H9 (cell line): ENCODE measurements around the gene FMN1. TPM values are rescaled to one million over a fixed set of nuclear protein-coding genes. Genes with fewer than 3 reads are reported as not detected.
A peak's percentile ranks its signal among the peaks of the same experiment; 100 is the strongest.

Experiments
- DNase-seq: peaks from one replicate; pipeline ENCODE4 v3.0.0-alpha.2; 2017
- H2AFZ ChIP-seq: one replicate; pipeline ENCODE4 v1.6.1; 2013; ENCODE audit warnings: mild to moderate bottlenecking, low read length, control low read depth, moderate library complexity
- H2AK5ac ChIP-seq: 2 replicates; pipeline ENCODE4 v1.6.1; 2013; ENCODE audit warnings: low read length, control low read depth, mixed read lengths; ENCODE audit not compliant: insufficient read length
- H2BK120ac ChIP-seq: one replicate; pipeline ENCODE4 v1.6.1; 2013; ENCODE audit warnings: low read depth, mild to moderate bottlenecking, low read length, control low read depth, inconsistent platforms; ENCODE audit not compliant: poor library complexity, severe bottlenecking
- H2BK12ac ChIP-seq: 2 replicates; pipeline ENCODE4 v1.6.1; 2013; ENCODE audit warnings: low read length, control low read depth, mixed read lengths, low read depth; ENCODE audit not compliant: insufficient read length
- H2BK15ac ChIP-seq: 2 replicates; pipeline ENCODE4 v1.6.1; 2013; ENCODE audit warnings: low read depth, low read length, control low read depth
- H2BK20ac ChIP-seq: one replicate; pipeline ENCODE4 v1.6.1; 2013; ENCODE audit warnings: low read depth, mild to moderate bottlenecking, low read length, control low read depth, inconsistent platforms; ENCODE audit not compliant: poor library complexity, severe bottlenecking
- H2BK5ac ChIP-seq: 2 replicates; pipeline ENCODE4 v1.6.1; 2013; ENCODE audit warnings: low read length, control low read depth, mixed read lengths; ENCODE audit not compliant: insufficient read length
- H3K14ac ChIP-seq: 2 replicates; pipeline ENCODE4 v1.6.1; 2013; ENCODE audit warnings: low read length, control low read depth; ENCODE audit not compliant: insufficient read depth
- H3K18ac ChIP-seq: 2 replicates; pipeline ENCODE4 v1.6.1; 2013; ENCODE audit warnings: low read depth, mild to moderate bottlenecking, mixed read lengths, low read length, control low read depth; ENCODE audit not compliant: insufficient read length
- H3K23ac ChIP-seq: 2 replicates; pipeline ENCODE4 v1.6.1; 2013; ENCODE audit warnings: low read length, control low read depth, mixed read lengths, low read depth; ENCODE audit not compliant: insufficient read length
- H3K23me2 ChIP-seq: 2 replicates; pipeline ENCODE4 v1.6.1; 2013; ENCODE audit warnings: low read depth, mild to moderate bottlenecking, mixed read lengths, low read length, control low read depth; ENCODE audit not compliant: insufficient read length, poor library complexity, severe bottlenecking
- H3K27ac ChIP-seq: 2 replicates; pipeline ENCODE4 v1.5.1; 2013; ENCODE audit warnings: low read length, control low read depth, mixed read lengths, low read depth; ENCODE audit not compliant: insufficient read length
- H3K27me3 ChIP-seq: 2 replicates; pipeline ENCODE4 v1.6.1; 2013; ENCODE audit warnings: low read length, control low read depth, inconsistent platforms; ENCODE audit not compliant: insufficient read depth
- H3K4ac ChIP-seq: 2 replicates; pipeline ENCODE4 v1.6.1; 2013; ENCODE audit warnings: low read depth, mild to moderate bottlenecking, control low read depth, inconsistent platforms, low read length, moderate library complexity
- H3K4me1 ChIP-seq: 2 replicates; pipeline ENCODE4 v1.6.1; 2013; ENCODE audit warnings: low read length, control low read depth, inconsistent platforms; ENCODE audit not compliant: insufficient read depth
- H3K4me2 ChIP-seq: 2 replicates; pipeline ENCODE4 v1.6.1; 2013; ENCODE audit warnings: low read length, control low read depth, mixed read lengths; ENCODE audit not compliant: insufficient read length, insufficient read depth
- H3K56ac ChIP-seq: 2 replicates; pipeline ENCODE4 v1.6.1; 2013; ENCODE audit warnings: low read depth, mild to moderate bottlenecking, mixed read lengths, low read length, control low read depth; ENCODE audit not compliant: insufficient read length
- H3K79me1 ChIP-seq: 2 replicates; pipeline ENCODE4 v1.6.1; 2013; ENCODE audit warnings: low read depth, mild to moderate bottlenecking, moderate library complexity, low read length, control low read depth, inconsistent platforms; ENCODE audit not compliant: insufficient read depth, poor library complexity, severe bottlenecking
- H3K79me2 ChIP-seq: 2 replicates; pipeline ENCODE4 v1.6.1; 2013; ENCODE audit warnings: low read length, control low read depth, inconsistent platforms; ENCODE audit not compliant: insufficient read depth
- H3K9ac ChIP-seq: 2 replicates; pipeline ENCODE4 v1.6.1; 2013; ENCODE audit warnings: low read length, control low read depth, mixed read lengths; ENCODE audit not compliant: insufficient read length; ENCODE audit errors: extremely low read depth
- H3K9me3 ChIP-seq: one replicate; pipeline ENCODE4 v1.6.1; 2013; ENCODE audit warnings: low read depth, low read length, inconsistent platforms; ENCODE audit not compliant: control insufficient read depth
- H3T11ph ChIP-seq: one replicate; pipeline ENCODE4 v1.6.1; 2013; ENCODE audit warnings: mild to moderate bottlenecking, low read length, control low read depth, inconsistent platforms
- H4K20me1 ChIP-seq: one replicate; pipeline ENCODE4 v1.6.1; 2013; ENCODE audit not compliant: control insufficient read depth, insufficient read length, insufficient read depth
- H4K5ac ChIP-seq: 2 replicates; pipeline ENCODE4 v1.6.1; 2013; ENCODE audit warnings: low read depth, mild to moderate bottlenecking, mixed read lengths, low read length, control low read depth; ENCODE audit not compliant: insufficient read length
- H4K8ac ChIP-seq: replicated peaks from 2 replicates; pipeline ENCODE4 v1.6.1; 2013; ENCODE audit warnings: low read length, control low read depth, mixed read lengths, low read depth; ENCODE audit not compliant: insufficient read length
- H4K91ac ChIP-seq: 2 replicates; pipeline ENCODE4 v1.6.1; 2013; ENCODE audit warnings: low read depth, mild to moderate bottlenecking, moderate library complexity, mixed read lengths, low read length, control low read depth; ENCODE audit not compliant: insufficient read length
- H3K27ac Mint-ChIP-seq, 3 experiments: 2 replicates in 2 of 3; 3 replicates in 1 of 3; pipeline ENCODE4 v1.8.0; 2020 to 2021; ENCODE audit warnings: mixed read lengths in 3 of 3, mild to moderate bottlenecking in 1 of 3, moderate library complexity in 1 of 3
- H3K27me3 Mint-ChIP-seq: 2 replicates; pipeline ENCODE4 v1.8.0; 2021; ENCODE audit warnings: low read depth, mild to moderate bottlenecking, moderate library complexity, mixed read lengths
- H3K36me3 Mint-ChIP-seq, 3 experiments: 2 replicates in 2 of 3; 3 replicates in 1 of 3; pipeline ENCODE4 v1.8.0; 2020 to 2021; ENCODE audit warnings: low read depth in 3 of 3, mixed read lengths in 3 of 3; ENCODE audit not compliant: insufficient read depth in 1 of 3
- H3K4me1 Mint-ChIP-seq, 2 experiments: 2 replicates each; pipeline ENCODE4 v1.8.0; 2020; ENCODE audit warnings: mixed read lengths in 2 of 2
- H3K4me3 Mint-ChIP-seq, 2 experiments: 2 replicates in 1 of 2; 3 replicates in 1 of 2; pipeline ENCODE4 v1.8.0; 2020 to 2021; ENCODE audit warnings: mild to moderate bottlenecking in 2 of 2, mixed read lengths in 2 of 2, moderate library complexity in 1 of 2
- H3K9me3 Mint-ChIP-seq, 2 experiments: 2 replicates in 1 of 2; 3 replicates in 1 of 2; pipeline ENCODE4 v1.8.0; 2020; ENCODE audit warnings: mild to moderate bottlenecking in 2 of 2, mixed read lengths in 2 of 2, moderate library complexity in 1 of 2
- CTCF ChIP-seq: fragments of 200-600 bp; sonication (generic); conservative IDR thresholded peaks from 3 replicates; pipeline ENCODE4 v1.8.0; 2021; ENCODE audit warnings: antibody characterized with exemption, mild to moderate bottlenecking
- WGBS: extraction: QIAGEN DNeasy Blood & Tissue Kit; methylation state at CpG from one replicate; pipeline ENCODE4 v1.1.7; 2013; ENCODE audit warnings: missing lambda C conversion rate, low lambda C conversion rate, mixed read lengths; ENCODE audit not compliant: insufficient read length; ENCODE audit errors: extremely low coverage; 5-methylcytosine and 5-hydroxymethylcytosine counted together
- total RNA-seq: library from RNA; stranded (reverse); gene quantifications from 2 replicates; pipeline ENCODE4 v1.2.1, GENCODE V29; 2021

The FMN1 gene
- total RNA-seq, 1 experiment from 2014 or later, result 1.9 TPM

- H3T11ph ChIP-seq, result no peak overlapping the region
- Mint-ChIP-seq H3K4me3 (no peak overlapping the region), H3K9me3 (no peaks in the 10 kb centered on the region), H3K4me1 (peaks cover 0 to 3% of the 10 kb centered on the region in 2 experiments; a peak in 1 of 4 replicates), H3K27ac (peak overlapping the region in 1 of 3 experiments; percentile 77; a peak in 3 of 7 replicates), H3K27me3 (no peaks in the 10 kb centered on the region), H3K36me3 (no peaks in the 10 kb centered on the region)
- no peak overlapping the region for H4K5ac ChIP-seq
- H2BK15ac ChIP-seq, result no peak overlapping the region
- H3K56ac ChIP-seq, result no peak overlapping the region
- no peak overlapping the region for H4K91ac ChIP-seq
- no peak overlapping the region for H2BK20ac ChIP-seq
- no peaks in the 10 kb centered on the region for H3K23me2 ChIP-seq
- no peak overlapping the region for H2BK5ac ChIP-seq
- H2AK5ac ChIP-seq, result no peak overlapping the region
- no peak overlapping the region for H2BK120ac ChIP-seq
- H4K20me1 ChIP-seq, result no peaks in the 10 kb centered on the region
- no peak overlapping the region for H3K9ac ChIP-seq
- no peak overlapping the region for H2BK12ac ChIP-seq
- no peaks in the 10 kb centered on the region for H3K27me3 ChIP-seq
- H3K18ac ChIP-seq, result no peak overlapping the region
- H2AFZ ChIP-seq, result no peak overlapping the region
- no peak for DNase-seq
- no peaks in the 10 kb centered on the region for H3K79me2 ChIP-seq
- no peak overlapping the region for H3K27ac ChIP-seq
- WGBS, result no CpG with 5 or more reads among the region's 15 CpGs
- no peak overlapping the region; the same call in 1 of the 2 replicates for H3K14ac ChIP-seq
- no peaks in the 10 kb centered on the region for H3K9me3 ChIP-seq
- no peaks in the 10 kb centered on the region for H3K79me1 ChIP-seq
- TF ChIP-seq CTCF, result no peak
- H3K23ac ChIP-seq, result no peak overlapping the region
- H3K4me1 ChIP-seq, result no peaks in the 10 kb centered on the region
- no peak overlapping the region for H3K4me2 ChIP-seq
- no peak overlapping the region for H4K8ac ChIP-seq
- H3K4ac ChIP-seq, result no peak overlapping the region
Observed at GRCh38 chr15:33091983-33092693, 102.4 kb downstream of the FMN1 start.
